Body of pancreas (tissue), 4 donors: ENCODE results near the gene UBXN7. TPM values are rescaled to one million over a fixed set of nuclear protein-coding genes. Genes with fewer than 3 reads are reported as not detected.
"Not testable (repeated sequence)": the region's sequence is repeated elsewhere in the genome, so short reads cannot be mapped to it uniquely, and the experiment has no call there.

ENCODE experiments used
- ATAC-seq: fragments of 150-250 bp; one replicate; pipeline ENCODE4 v1.9.1; 2016
- DNase-seq, 4 donors: peaks; one replicate each; pipeline ENCODE4 v3.0.0-alpha.2; 2019
- H3K27ac ChIP-seq, 4 donors: fragments of 200-600 bp; sonication (generic); 1 replicate in 3 of 4; 2 replicates in 1 of 4; pipeline versions ENCODE4 v1.5.1 to v1.6.1; 2016 to 2019; ENCODE audit warnings: mild to moderate bottlenecking in 1 of 4, mixed read lengths in 1 of 4, moderate library complexity in 1 of 4
- H3K27me3 ChIP-seq, 2 donors: fragments of 200-600 bp; sonication (generic); one replicate each; pipeline ENCODE4 v1.6.0; 2016; ENCODE audit warnings: mild to moderate bottlenecking in 1 of 2
- H3K36me3 ChIP-seq, 2 donors: fragments of 200-600 bp; sonication (generic); replicated peaks in 1 of 2; 2 replicates each; pipeline ENCODE4 v1.5.1; 2016; ENCODE audit warnings: low read depth in 2 of 2; ENCODE audit not compliant: insufficient read depth in 1 of 2
- H3K4me1 ChIP-seq: fragments of 200-600 bp; sonication (generic); one replicate; pipeline ENCODE4 v1.6.0; 2016
- H3K4me3 ChIP-seq, 2 donors: fragments of 200-600 bp; sonication (generic); 1 replicate in 1 of 2; 2 replicates in 1 of 2; pipeline ENCODE4 v1.5.1; 2016 to 2019
- H3K9me3 ChIP-seq, 3 donors: fragments of 200-600 bp; sonication (generic); 1 replicate in 2 of 3; 2 replicates in 1 of 3; pipeline ENCODE4 v1.5.1; 2016
- POLR2A ChIP-seq, 3 donors: fragments of 450-650 bp; IDR thresholded peaks; one replicate each; pipeline ENCODE4 v1.6.1; 2016; ENCODE audit warnings: antibody characterized with exemption in 3 of 3, mild to moderate bottlenecking in 2 of 3
- WGBS, 2 donors: methylation state at CpG; one replicate each; pipeline ENCODE4 v1.1.5; 2017; 5-methylcytosine and 5-hydroxymethylcytosine counted together
- intact Hi-C: fragments of 100-400 bp; cut with DNase I; formaldehyde crosslinking; loops from one replicate; pipeline ENCODE4 v1.15.1; 2023
- total RNA-seq, 2 donors: library from RNA; depleted of rRNA; stranded (reverse); fragments of >200 nt; gene quantifications; one replicate each; pipeline ENCODE4 v1.1.0, GENCODE V29; 2016
- TF ChIP-seq, protein P1 (sequence below), 7 experiments: fragments of 450-650 bp in 4 of 7; fragments of 200-600 bp in 3 of 7; sonication (generic) in 3 of 7; IDR thresholded peaks; one replicate each; pipeline ENCODE4 v1.5.1; 2016 to 2019; ENCODE audit warnings: antibody characterized with exemption in 7 of 7

The UBXN7 gene
- total RNA-seq, 2 donors from 2014 or later, result 8.6 to 11.2 TPM

DNA sequence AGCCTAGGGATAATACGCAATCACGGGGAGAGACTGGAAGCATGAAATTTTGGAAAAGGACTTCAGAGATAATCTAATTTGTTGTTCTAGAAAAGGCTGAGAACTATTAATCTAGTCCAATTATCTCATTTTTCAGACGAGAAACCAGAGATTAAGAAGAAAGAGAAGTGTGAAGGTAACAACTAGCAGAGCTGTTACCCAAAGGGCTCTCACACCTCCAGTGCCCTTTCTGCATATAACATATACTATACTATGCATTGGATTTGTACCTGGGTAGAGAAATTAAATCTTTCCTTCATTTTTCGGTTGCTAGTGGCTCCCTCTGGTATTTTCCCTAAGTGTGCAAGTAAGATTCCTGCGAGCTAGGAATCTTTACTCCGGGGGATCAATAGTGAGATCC lies 80.7 kb downstream of the UBXN7 start:
- WGBS, 2 donors, result 70 to 75% methylated on average over 6 of the region's 6 CpGs
- H3K4me1 ChIP-seq, result no peaks in the 10 kb centered on the region

DNA sequence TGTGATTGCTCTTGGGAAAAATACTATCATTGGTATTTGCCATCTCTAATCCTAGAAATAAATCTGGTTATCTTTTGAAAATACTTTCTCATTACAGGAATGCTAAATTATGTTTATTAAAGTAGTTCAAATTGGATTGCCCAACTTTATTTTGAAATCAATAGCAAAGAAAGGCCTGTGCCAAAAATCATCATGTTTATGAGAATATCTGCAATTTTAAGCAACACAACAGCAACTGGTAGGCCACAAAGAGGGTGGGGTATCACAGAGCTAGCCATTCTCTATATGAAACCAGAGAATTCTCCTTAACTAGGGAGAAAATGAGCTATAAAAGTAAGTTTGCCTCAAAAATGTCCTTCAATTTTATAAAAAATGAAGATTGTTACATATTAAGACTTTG lies 82.2 kb downstream of the UBXN7 start:
- no peaks in the 10 kb centered on the region for H3K27me3 ChIP-seq
- no peak for DNase-seq
- H3K36me3 ChIP-seq, result no peaks in the 10 kb centered on the region
- ATAC-seq, result no peak
- intact Hi-C loops, result no loop called here
- no peaks in the 10 kb centered on the region for H3K4me1 ChIP-seq
- no peak for TF ChIP-seq POLR2A (IDR thresholded peaks at IDR 0.05)
- TF ChIP-seq, protein P1, sequence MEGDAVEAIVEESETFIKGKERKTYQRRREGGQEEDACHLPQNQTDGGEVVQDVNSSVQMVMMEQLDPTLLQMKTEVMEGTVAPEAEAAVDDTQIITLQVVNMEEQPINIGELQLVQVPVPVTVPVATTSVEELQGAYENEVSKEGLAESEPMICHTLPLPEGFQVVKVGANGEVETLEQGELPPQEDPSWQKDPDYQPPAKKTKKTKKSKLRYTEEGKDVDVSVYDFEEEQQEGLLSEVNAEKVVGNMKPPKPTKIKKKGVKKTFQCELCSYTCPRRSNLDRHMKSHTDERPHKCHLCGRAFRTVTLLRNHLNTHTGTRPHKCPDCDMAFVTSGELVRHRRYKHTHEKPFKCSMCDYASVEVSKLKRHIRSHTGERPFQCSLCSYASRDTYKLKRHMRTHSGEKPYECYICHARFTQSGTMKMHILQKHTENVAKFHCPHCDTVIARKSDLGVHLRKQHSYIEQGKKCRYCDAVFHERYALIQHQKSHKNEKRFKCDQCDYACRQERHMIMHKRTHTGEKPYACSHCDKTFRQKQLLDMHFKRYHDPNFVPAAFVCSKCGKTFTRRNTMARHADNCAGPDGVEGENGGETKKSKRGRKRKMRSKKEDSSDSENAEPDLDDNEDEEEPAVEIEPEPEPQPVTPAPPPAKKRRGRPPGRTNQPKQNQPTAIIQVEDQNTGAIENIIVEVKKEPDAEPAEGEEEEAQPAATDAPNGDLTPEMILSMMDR (IDR thresholded peaks at IDR 0.05), result no peak
- H3K4me3 ChIP-seq, result no peak overlapping the region
- peaks cover 0 to 3% (median 0%) of the 10 kb centered on the region in 3 donors for H3K9me3 ChIP-seq
- no peak overlapping the region for H3K27ac ChIP-seq

More for the DNA sequence above, 80.7 kb downstream of the UBXN7 start:
- Histone ChIP-seq H3K27ac (no peak overlapping the region), H3K9me3 (peaks cover 0 to 3% (median 0%) of the 10 kb centered on the region in 3 donors), H3K36me3 (peaks cover 4 to 12% of the 10 kb centered on the region in 2 donors), H3K27me3 (no peaks in the 10 kb centered on the region), H3K4me3 (no peak overlapping the region)
- intact Hi-C loops, result no loop called here
- TF ChIP-seq, protein P1 (IDR thresholded peaks at IDR 0.05), result no peak
- TF ChIP-seq POLR2A (IDR thresholded peaks at IDR 0.05), result no peak
- ATAC-seq (no peak), DNase-seq (no peak)

DNA sequence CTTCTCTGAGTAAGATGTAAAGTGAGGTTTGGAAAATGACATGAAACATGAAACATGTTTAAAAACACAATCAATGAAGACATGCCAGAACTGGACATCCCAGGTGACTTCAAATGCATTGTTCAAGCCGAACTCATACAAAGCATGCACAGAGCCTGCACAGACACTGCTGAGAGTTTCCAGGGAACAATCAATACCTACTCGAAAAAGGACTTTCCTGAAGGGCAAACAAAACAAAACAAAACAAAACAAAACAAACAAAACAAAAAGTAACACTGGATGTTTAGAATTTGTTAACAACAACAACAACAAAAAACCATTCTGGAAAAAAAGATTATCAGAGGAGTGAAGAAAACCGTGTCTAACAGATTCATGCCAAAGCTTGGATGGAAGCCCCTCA lies 83.5 kb downstream of the UBXN7 start:
- H3K4me3 ChIP-seq, result no peak overlapping the region
- no peaks in the 10 kb centered on the region for H3K4me1 ChIP-seq
- DNase-seq, result no peak
- intact Hi-C loops, result no loop called here
- TF ChIP-seq, protein P1 (IDR thresholded peaks at IDR 0.05), result no peak
- no peak for TF ChIP-seq POLR2A (IDR thresholded peaks at IDR 0.05)
- 81 to 84% methylated on average over 3 of the region's 3 CpGs for WGBS, 2 donors
- no peak for ATAC-seq
- H3K9me3 ChIP-seq, result peaks cover 0 to 3% (median 0%) of the 10 kb centered on the region in 3 donors
- H3K27ac ChIP-seq, result no peak overlapping the region
- H3K36me3 ChIP-seq, result no peaks in the 10 kb centered on the region
- no peaks in the 10 kb centered on the region for H3K27me3 ChIP-seq

DNA sequence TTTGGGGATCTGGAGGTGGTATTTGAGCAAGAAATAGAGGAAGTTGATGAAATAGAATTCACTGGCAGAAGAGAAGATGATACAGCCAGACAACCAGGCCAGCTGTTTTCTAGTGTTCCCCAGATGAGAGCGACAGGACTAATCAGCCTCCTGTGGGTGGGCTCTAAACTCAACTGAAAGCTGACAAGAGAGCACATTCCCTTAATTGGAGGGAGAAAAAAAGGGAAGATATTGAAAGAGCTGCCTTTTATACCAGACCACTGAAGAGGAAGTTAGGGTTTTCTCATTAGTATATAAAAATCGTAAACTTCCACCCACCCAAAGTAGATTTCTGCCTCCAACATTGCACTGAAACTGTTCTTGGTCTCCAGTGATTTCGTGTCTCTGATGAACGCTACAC lies 87.6 kb downstream of the UBXN7 start:
- Histone ChIP-seq H3K4me3 (no peak overlapping the region), H3K4me1 (no peaks in the 10 kb centered on the region), H3K27me3 (no peaks in the 10 kb centered on the region), H3K9me3 (no peaks in the 10 kb centered on the region), H3K27ac (no peak overlapping the region), H3K36me3 (no peaks in the 10 kb centered on the region)
- intact Hi-C loops, result no loop called here
- ATAC-seq (no peak), DNase-seq (no peak)
- 78 to 81% methylated on average over 4 of the region's 4 CpGs for WGBS, 2 donors
- TF ChIP-seq, protein P1 (IDR thresholded peaks at IDR 0.05), result no peak
- no peak for TF ChIP-seq POLR2A (IDR thresholded peaks at IDR 0.05)

DNA sequence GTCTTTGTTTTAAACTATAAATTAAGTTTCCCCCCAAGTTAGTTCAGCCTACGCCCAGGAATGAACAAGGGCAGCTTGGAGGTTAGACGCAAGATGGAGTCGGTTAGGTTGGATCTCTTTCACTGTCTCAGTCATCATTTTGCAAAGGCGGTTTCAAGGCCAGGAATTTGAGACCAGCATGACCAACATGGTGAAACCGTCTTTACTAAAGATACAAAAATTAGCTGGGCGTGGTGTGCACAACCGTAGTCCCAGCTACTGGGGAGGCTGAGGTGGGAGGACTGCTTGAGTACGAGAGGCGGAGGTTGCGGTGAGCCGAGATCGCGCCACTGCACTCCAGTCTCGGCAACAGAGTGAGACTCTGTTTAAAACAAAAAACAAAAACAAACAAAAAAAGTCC lies 88.3 kb downstream of the UBXN7 start:
- intact Hi-C loops, H3K4me3 ChIP-seq, H3K4me1 ChIP-seq, DNase-seq, H3K36me3 ChIP-seq, H3K27me3 ChIP-seq, H3K9me3 ChIP-seq, H3K27ac ChIP-seq, ATAC-seq: not testable (repeated sequence)
- WGBS, 2 donors, result 89 to 93% methylated on average over 11 to 13 of the region's 14 CpGs
